AG04450 (cell line): ENCODE data around the gene FLT3. TPM values are rescaled to one million over a fixed set of nuclear protein-coding genes. Genes with fewer than 3 reads are reported as not detected.

Experiments
- CTCF ChIA-PET: fragments of 300-600, 350-600 bp; formaldehyde crosslinking; extraction: SDS; loops from one replicate; lab custom pipeline; 2022; ENCODE audit warnings: antibody characterized with exemption, inconsistent platforms; lab: Charles Lee
- POLR2A ChIA-PET: fragments of 350-600 bp; formaldehyde crosslinking; extraction: SDS; loops from one replicate; lab custom pipeline; 2021; ENCODE audit warnings: antibody characterized with exemption, inconsistent platforms; lab: Yijun Ruan, JAX
- DNase-seq: peaks from one replicate; pipeline ENCODE4 v3.0.0-alpha.2; 2011; ENCODE audit warnings: low read depth, low spot score
- H3K27ac ChIP-seq: one replicate; pipeline ENCODE4 v1.5.1; 2012; ENCODE audit warnings: low read depth, low read length, control low read depth
- H3K27me3 ChIP-seq: one replicate; pipeline ENCODE4 v1.6.0; 2012; ENCODE audit warnings: low read length; ENCODE audit not compliant: control insufficient read depth, insufficient read depth
- H3K4me3 ChIP-seq: 2 replicates; pipeline ENCODE4 v1.5.1; 2011; ENCODE audit warnings: mild to moderate bottlenecking, low read depth, low read length, control low read depth
- H3K9me3 ChIP-seq: 2 replicates; pipeline ENCODE4 v1.5.1; 2012; ENCODE audit warnings: low read length; ENCODE audit not compliant: control insufficient read depth, insufficient read depth
- CTCF ChIP-seq: IDR thresholded peaks from 2 replicates; pipeline ENCODE4 v1.5.1; 2011; ENCODE audit warnings: low read depth, low read length, control low read depth, inconsistent platforms
- polyA plus RNA-seq: library from polyadenylated mRNA; depleted of rRNA; stranded (reverse); fragments of >200 nt; gene quantifications from 2 replicates; pipeline ENCODE4 v1.2.3, GENCODE V29; 2011

Gene FLT3
- polyA plus RNA-seq, 1 experiment, result 0.01 TPM

- Histone ChIP-seq H3K4me3 (no peak overlapping the region), H3K9me3 (no peaks in the 10 kb centered on the region; the same call in 1 of the 2 replicates), H3K27me3 (peaks cover 96% of the 10 kb centered on the region), H3K27ac (no peak overlapping the region)
- TF ChIP-seq CTCF, result no peak
- CTCF ChIA-PET, result interaction anchor here (0.7 to 1.3 kb wide), 4 partner anchors 12 to 611 kb away, joined by 3 to 5 read pairs (median 4); no protein-coding TSS in a partner anchor
- POLR2A ChIA-PET, result no interaction called here
- no peak for DNase-seq
Observed at GRCh38 chr13:27972478-27972820, 127.9 kb downstream of the FLT3 start.

- ChIA-PET POLR2A (no interaction called here), CTCF (interaction anchor here (1.1 to 1.3 kb wide), 3 partner anchors 13 to 610 kb away, joined by 3 to 5 read pairs (median 4); no protein-coding TSS in a partner anchor)
- DNase-seq, result no peak
- Histone ChIP-seq H3K27ac (no peak overlapping the region), H3K9me3 (no peaks in the 10 kb centered on the region; the same call in 1 of the 2 replicates), H3K27me3 (peaks cover 96% of the 10 kb centered on the region), H3K4me3 (no peak overlapping the region)
- TF ChIP-seq CTCF, result no peak
Observed at GRCh38 chr13:27971776-27972477, 128.4 kb downstream of the FLT3 start.

GRCh38 chr13:27971236-27971645 is 129.1 kb downstream of the FLT3 start:
- Histone ChIP-seq H3K27me3 (peaks cover 96% of the 10 kb centered on the region), H3K9me3 (no peaks in the 10 kb centered on the region; the same call in 1 of the 2 replicates), H3K27ac (no peak overlapping the region), H3K4me3 (no peak overlapping the region)
- POLR2A ChIA-PET, result no interaction called here
- CTCF ChIA-PET, result interaction anchor here (1.1 kb wide), 1 partner anchor 18 kb away, joined by 4 read pairs; no protein-coding TSS in a partner anchor
- no peak for TF ChIP-seq CTCF
- DNase-seq, result no peak

- no peaks in the 10 kb centered on the region; the same call in 1 of the 2 replicates for H3K9me3 ChIP-seq
- H3K27me3 ChIP-seq, result peaks cover 96% of the 10 kb centered on the region
- no peak overlapping the region for H3K4me3 ChIP-seq
- no peak overlapping the region for H3K27ac ChIP-seq
- ChIA-PET POLR2A (no interaction called here), CTCF (interaction anchor here (1.4 kb wide), 1 partner anchor 13 kb away, joined by 3 read pairs; no protein-coding TSS in a partner anchor)
- TF ChIP-seq CTCF, result no peak
- DNase-seq, result no peak
Observed at GRCh38 chr13:27970382-27971235, 129.8 kb downstream of the FLT3 start.

- Histone ChIP-seq H3K4me3 (no peak overlapping the region), H3K27ac (no peak overlapping the region), H3K9me3 (no peaks in the 10 kb centered on the region; the same call in 1 of the 2 replicates), H3K27me3 (peaks cover 98% of the 10 kb centered on the region)
- no peak for TF ChIP-seq CTCF
- DNase-seq, result no peak
- CTCF ChIA-PET, result interaction anchor here (1.0 to 1.4 kb wide), 2 partner anchors 14 to 608 kb away, joined by 3 to 4 read pairs; no protein-coding TSS in a partner anchor
- POLR2A ChIA-PET, result no interaction called here
Observed at GRCh38 chr13:27969866-27970229, 130.5 kb downstream of the FLT3 start.
